HG02678 (cell line): ENCODE data around the gene MAEL.

Source experiments
- ATAC-seq: cut with Tn5 transposase; IDR thresholded peaks from one replicate; pipeline ENCODE4 v1.9.1; 2021; ENCODE audit warnings: mild to moderate bottlenecking, moderate library complexity; ENCODE audit not compliant: unreplicated experiment

The MAEL gene

GRCh38 chr1:167054946-167055630 lies 66.0 kb downstream of the MAEL start:
- no peak for ATAC-seq

DNA sequence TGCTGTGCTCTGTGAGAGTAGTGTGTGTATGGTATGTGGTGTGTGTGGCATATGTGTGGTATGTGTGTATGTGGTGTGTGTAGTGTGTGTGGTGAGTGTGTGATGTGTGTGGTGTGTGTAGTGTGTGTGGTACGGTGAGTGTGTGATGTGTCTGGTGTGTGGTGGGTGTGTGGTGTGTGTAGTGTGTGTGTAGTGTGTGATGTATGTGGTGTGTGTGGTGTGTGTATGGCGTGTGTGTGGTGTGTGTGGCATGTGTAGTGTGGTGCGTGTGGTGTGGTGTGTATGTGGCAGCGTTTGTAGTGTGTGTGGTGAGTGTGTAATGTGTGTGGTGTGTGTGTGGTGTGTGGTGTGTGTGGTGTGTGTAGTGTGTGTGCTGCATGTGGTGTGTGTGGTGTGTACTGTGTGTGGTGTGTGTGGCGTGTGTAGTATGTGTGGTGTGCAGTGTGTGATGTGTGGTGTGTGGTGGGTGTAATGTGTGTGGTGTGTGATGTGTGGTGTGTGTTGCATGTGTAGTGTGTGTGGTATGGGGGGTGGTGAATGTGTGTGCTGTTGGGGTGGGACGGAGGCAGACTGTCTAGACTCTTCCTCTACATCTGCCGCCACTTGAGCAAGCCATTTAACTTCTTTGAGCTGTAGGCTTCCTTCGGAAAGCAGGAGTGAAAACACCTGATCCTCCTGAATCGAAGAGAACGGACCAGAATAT lies 67.6 kb downstream of the MAEL start:
- no peak for ATAC-seq

DNA sequence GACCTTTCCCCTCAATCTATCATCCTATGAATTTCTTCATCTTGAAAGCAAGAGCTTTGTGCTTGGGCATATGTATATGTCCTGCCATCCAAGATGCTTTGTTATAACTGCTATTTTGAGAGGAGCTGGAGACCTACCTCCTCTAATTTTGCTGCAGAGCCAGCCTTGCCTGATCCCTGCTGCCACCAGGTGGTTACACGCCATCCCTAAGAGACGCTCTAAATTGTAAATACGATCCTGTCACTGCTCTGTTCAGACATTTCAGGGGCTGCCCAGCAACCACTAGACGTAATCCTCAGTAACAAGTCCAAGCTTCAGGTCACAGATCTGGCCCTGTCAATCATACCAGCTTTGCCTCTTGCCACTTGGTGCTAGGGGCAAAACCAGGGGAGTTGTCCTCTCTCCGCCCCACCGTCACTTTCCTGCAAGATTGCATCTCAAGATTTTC lies 68.2 kb downstream of the MAEL start:
- peak; percentile 59 for ATAC-seq

DNA sequence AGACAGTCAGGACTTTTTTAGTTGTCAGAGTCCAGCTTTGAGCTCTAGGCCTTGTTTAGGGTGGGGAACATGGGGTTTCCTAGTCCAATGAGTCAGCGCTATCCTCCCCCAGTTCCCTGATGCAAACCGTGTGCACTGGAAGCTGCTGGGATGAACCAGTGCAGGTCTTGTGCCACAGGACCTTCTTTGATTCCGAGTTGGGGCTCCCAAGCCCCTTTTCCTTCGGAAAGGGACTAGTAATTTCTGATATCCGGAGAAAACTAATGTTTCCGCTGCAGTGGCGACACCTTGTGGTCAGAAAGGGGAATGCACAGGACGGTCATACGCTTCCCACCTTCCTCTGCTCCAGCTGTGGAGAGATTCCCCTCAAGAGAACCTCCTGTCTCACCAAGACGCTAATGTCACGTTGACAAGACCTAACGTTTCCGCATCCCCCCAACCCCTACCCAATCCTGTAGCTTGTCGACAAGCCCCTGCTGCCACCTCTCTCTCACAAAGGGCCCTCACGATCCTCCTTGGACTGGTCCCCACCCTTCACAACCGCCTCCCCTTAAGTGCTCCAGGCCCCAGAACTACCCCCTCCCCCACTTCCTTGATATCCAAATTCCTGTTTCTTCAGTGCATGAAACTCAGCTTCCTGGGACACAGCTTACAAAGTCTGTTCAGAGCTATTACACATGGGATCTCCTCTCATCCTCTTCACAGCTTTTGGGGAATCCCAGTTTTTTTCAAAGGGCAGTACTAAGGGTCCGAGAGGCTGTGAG lies 70.1 kb downstream of the MAEL start:
- no peak for ATAC-seq

DNA sequence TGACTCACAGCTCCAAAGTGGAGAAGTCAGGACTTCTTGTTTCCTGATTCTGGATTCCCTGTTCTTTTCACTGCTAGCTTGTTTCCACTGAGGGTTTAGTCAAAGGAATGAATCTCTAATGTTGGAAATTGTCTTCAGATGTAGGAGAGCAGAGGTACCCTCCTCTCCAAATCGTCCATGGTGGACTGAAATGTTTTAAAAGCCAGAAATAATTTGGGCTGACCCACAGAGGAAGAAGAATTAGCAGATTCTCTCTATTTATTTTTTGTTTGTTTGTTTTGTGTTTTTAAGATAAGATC lies 70.7 kb downstream of the MAEL start:
- ATAC-seq: no peak

- no peak for ATAC-seq
Measured at GRCh38 chr1:167060141-167061072, 71.3 kb downstream of the MAEL start.

DNA sequence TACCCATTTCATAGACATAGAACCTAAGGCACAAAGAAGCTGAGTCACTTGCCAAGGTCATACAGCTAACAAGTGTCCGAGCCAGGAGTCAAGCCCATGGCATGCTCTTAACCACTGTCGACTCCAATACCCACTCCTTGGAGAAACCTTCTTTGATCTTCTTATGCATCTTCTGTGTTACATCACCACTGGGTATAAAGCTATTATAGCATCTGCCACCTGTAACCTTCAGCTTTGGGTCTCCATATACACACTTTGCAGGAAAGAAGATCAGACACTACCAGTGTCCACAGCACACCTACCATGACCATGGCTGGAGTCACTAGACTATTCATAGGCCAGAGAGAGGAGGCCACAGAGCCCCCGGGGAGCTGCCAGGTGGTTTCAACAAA lies 72.0 kb downstream of the MAEL start:
- ATAC-seq: no peak

DNA sequence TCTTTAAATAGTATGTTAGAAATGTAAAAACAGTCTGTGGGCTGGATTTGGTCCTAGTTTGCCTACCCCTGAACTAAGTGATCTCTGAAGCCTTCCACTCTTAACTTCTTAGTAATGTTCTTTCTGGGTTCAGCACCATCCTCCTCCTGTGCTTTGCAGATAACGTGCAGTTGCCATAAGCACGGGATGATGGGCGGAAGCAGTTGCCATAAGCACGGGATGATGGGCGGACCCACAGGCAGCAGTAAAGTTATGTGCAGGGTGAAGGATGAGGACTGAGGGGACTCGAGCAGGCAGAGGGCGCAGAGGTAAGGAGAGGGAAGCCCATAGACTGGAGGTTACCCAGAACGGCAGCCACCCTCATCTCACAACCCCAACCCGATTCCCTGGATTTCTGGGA lies 75.5 kb downstream of the MAEL start:
- ATAC-seq: no peak

GRCh38 chr1:167065471-167065870 lies 76.4 kb downstream of the MAEL start:
- no peak for ATAC-seq

DNA sequence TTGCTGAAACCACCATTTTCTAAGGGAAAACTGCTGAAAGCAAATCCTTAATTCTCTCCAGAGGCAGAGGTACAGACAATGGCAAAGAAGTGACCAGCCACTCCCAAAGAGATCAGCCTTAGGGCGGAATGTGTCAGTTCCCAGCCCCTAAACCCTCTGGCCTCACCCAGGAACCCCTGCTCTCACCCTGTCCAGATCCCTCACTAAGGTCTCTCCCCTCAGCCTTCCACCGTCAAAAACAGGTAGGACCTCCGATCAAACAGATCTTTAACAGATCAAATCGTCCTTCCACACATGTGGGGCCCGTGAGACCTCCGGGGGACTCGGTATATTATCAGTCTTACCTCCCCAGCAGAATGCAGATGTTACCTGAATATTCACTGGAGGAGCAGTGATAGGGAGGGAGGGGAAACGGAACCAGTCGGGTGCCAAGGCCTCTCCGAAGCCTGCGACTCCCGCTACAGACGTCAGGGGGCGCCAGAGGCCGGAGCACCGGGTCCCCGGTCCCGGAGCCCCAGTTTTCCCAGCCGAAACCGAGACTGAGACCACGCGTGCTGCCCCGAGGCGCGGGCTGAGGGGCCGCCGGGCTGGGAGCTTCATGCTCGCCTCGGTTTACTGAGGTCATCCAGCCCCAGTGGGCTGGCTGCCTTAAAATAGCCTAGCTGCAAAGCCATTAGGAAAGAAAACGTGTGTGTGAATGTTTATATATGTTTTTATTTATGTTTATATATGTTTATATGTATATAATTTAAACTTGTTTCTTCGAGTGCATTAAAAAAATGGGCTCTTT lies 77.4 kb downstream of the MAEL start:
- peak; percentile 89 for ATAC-seq

GRCh38 chr1:167067904-167068303 lies 78.8 kb downstream of the MAEL start:
- ATAC-seq: no peak

GRCh38 chr1:167068761-167069160 lies 79.7 kb downstream of the MAEL start:
- no peak for ATAC-seq

GRCh38 chr1:167071286-167071685 lies 82.2 kb downstream of the MAEL start:
- ATAC-seq: no peak
